Uterus (tissue), 4 donors: ENCODE data around the gene CCNY. TPM values are rescaled to one million over a fixed set of nuclear protein-coding genes. Genes with fewer than 3 reads are reported as not detected.

Experiments
- DNase-seq, 2 donors: peaks; one replicate each; pipeline ENCODE4 v3.0.0-alpha.2; 2019 to 2020
- H3K27ac ChIP-seq, 2 donors: fragments of 200-600 bp; sonication (generic); 1 replicate in 1 of 2; 2 replicates in 1 of 2; pipeline ENCODE4 v1.5.1; 2016 to 2018
- H3K27me3 ChIP-seq, 2 donors: fragments of 200-600 bp; sonication (generic); one replicate each; pipeline ENCODE4 v1.5.1; 2018 to 2019; ENCODE audit warnings: control low read depth in 1 of 2
- H3K36me3 ChIP-seq, 2 donors: fragments of 200-600 bp; sonication (generic); one replicate each; pipeline ENCODE4 v1.5.1; 2019; ENCODE audit warnings: control low read depth in 1 of 2
- H3K4me1 ChIP-seq, 2 donors: fragments of 200-600 bp; sonication (generic); one replicate each; pipeline ENCODE4 v1.5.1; 2018 to 2019; ENCODE audit warnings: control low read depth in 1 of 2
- H3K4me3 ChIP-seq, 2 donors: fragments of 200-600 bp; sonication (generic); 1 replicate in 1 of 2; 2 replicates in 1 of 2; pipeline ENCODE4 v1.5.1; 2018 to 2019; ENCODE audit warnings: mild to moderate bottlenecking in 1 of 2
- H3K9me3 ChIP-seq, 2 donors: fragments of 200-600 bp; sonication (generic); one replicate each; pipeline ENCODE4 v1.5.1; 2019; ENCODE audit warnings: control low read depth in 1 of 2
- CTCF ChIP-seq, 4 experiments: fragments of 200-600 bp in 2 of 4; fragments of 450-650 bp in 2 of 4; sonication (generic) in 2 of 4; IDR thresholded peaks; one replicate each; pipeline ENCODE4 v1.5.1; 2016 to 2019; ENCODE audit warnings: antibody characterized with exemption in 4 of 4, mild to moderate bottlenecking in 2 of 4, moderate library complexity in 1 of 4
- POLR2A ChIP-seq, 2 donors: fragments of 450-650 bp; IDR thresholded peaks; one replicate each; pipeline ENCODE4 v1.6.1; 2016; ENCODE audit warnings: antibody characterized with exemption in 2 of 2, mild to moderate bottlenecking in 1 of 2, moderate library complexity in 1 of 2
- intact Hi-C: fragments of 100-400 bp; cut with DNase I; formaldehyde crosslinking; loops from one replicate; pipeline ENCODE4 v1.15.1; 2023; ENCODE audit warnings: low total_unique reads
- total RNA-seq, 4 donors: library from RNA; depleted of rRNA in 3 of 4; stranded (reverse); fragments of >200 nt in 3 of 4; gene quantifications; one replicate each; pipeline versions ENCODE4 v1.1.0 to v1.2.4, GENCODE V29; 2014 to 2023
- donor health status: DM: yes; HTN: yes; CAD: no.

The CCNY gene
- total RNA-seq, 4 donors from 2014 or later: 28.2 to 79.2 (median 46.2) TPM

DNA sequence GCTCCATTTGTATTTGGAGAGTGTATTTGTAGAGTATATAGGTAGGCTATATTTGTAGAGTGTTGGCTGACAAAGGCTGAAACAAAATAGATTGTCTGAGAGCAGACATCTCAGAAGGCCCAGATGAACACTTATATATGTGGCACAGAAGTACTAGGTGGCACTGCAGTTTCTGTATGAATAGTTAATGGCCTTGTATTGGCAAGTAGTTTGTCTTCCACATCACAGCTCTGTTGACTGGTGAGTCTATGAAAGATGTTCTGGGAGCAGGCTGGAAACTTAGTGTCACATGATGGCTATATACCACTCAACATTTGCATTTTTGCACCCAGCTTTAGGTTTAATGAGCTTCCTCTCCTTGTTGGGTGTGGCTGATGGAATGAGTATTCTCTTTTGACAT is 51.9 kb downstream of the CCNY start:
- no peak overlapping the region for H3K4me3 ChIP-seq
- TF ChIP-seq CTCF (IDR thresholded peaks at IDR 0.05) (no peak), POLR2A (IDR thresholded peaks at IDR 0.05) (no peak)
- H3K9me3 ChIP-seq: no peaks in the 10 kb centered on the region
- no peaks in the 10 kb centered on the region for H3K27me3 ChIP-seq
- no peak for DNase-seq
- no peak overlapping the region for H3K27ac ChIP-seq
- intact Hi-C loops: no loop called here
- no peaks in the 10 kb centered on the region for H3K4me1 ChIP-seq
- H3K36me3 ChIP-seq: no peaks in the 10 kb centered on the region

DNA sequence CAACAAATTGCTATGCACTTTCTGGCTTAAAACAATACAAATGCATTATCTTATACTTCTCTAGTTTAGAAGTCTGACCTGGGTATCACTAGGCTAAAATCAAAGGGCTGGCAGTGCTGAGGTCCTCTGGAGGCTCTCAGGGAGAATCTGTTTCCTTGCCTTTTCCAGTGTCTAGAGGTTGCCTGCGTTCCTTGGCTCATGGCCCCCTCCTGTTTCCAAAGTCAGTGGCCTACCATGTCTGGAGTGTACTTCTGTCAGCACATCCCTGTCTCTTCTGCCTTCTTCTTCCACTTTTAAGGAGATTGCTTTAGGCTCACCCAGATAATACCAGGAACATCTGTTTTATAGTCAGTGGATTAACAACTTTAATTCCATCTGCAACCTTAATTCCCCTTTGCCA is 52.4 kb downstream of the CCNY start:
- Histone ChIP-seq H3K9me3 (no peaks in the 10 kb centered on the region), H3K36me3 (no peaks in the 10 kb centered on the region), H3K27ac (no peak overlapping the region), H3K4me1 (no peaks in the 10 kb centered on the region), H3K4me3 (no peak overlapping the region), H3K27me3 (no peaks in the 10 kb centered on the region)
- DNase-seq: no peak
- intact Hi-C loops: no loop called here
- no peak for TF ChIP-seq CTCF (IDR thresholded peaks at IDR 0.05)
- no peak for TF ChIP-seq POLR2A (IDR thresholded peaks at IDR 0.05)

GRCh38 chr10:35390161-35390840 is 54.0 kb downstream of the CCNY start:
- Histone ChIP-seq H3K4me3 (no peak overlapping the region), H3K27me3 (no peaks in the 10 kb centered on the region), H3K27ac (no peak overlapping the region), H3K36me3 (no peaks in the 10 kb centered on the region), H3K4me1 (no peaks in the 10 kb centered on the region), H3K9me3 (no peaks in the 10 kb centered on the region)
- no peak for DNase-seq
- TF ChIP-seq POLR2A (IDR thresholded peaks at IDR 0.05) (no peak), CTCF (IDR thresholded peaks at IDR 0.05) (no peak)
- intact Hi-C loops: no loop called here

DNA sequence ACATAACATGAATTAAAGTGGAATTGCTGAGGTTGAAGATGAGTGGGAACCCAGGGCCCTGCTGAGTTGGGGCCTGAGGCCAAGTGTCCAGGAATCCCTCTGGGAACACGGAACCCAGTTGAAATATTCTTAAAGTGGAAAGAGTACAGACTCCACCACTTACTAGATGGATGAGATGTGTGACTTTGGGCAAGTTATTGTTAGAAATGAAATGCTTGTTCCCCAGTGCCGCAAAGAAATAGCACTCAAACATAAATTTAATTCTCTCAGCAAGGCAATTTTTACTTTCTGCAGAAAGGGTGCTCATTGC is 54.5 kb downstream of the CCNY start:
- no peak for TF ChIP-seq POLR2A (IDR thresholded peaks at IDR 0.05)
- no peak for TF ChIP-seq CTCF (IDR thresholded peaks at IDR 0.05)
- Histone ChIP-seq H3K4me3 (no peak overlapping the region), H3K27ac (no peak overlapping the region), H3K27me3 (no peaks in the 10 kb centered on the region), H3K9me3 (no peaks in the 10 kb centered on the region), H3K4me1 (no peaks in the 10 kb centered on the region), H3K36me3 (no peaks in the 10 kb centered on the region)
- intact Hi-C loops: no loop called here
- no peak for DNase-seq

DNA sequence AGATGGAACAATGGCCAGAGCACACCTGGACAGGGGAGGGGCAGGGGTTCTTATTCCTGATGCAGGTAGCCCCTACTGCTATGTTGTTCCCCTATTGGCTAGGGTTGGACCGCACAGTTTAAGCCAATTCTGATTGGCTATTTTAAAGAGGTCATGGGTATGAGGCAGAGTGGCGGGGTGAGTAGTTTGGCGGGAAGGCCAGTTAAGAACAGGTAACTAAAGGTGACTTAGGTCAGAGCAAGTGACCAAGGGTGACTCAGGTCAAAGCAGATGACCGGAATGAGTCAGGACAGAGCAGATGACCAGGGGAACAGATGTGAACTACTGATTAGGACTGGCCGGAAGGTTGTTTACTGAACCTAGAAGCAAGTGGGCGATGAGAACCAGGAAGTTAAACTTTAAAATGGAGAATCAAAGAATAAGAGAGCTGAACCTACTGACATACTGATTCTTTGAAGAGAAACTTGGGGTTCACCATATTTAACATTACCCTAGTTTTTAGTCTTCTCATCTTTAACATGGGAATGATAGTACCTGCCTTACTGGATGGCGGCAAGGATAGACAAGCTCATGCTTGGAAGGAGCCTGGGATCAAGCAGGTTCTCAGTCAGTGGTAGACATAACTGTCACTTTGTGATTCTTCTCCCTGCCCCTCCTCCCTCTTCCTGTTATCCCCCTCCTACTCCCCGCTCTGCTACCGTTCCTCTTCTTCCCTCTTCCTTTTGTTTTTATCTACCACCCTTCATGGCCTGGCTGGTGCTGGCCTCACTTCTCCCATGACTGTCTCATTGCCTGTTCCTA is 55.0 kb downstream of the CCNY start:
- Histone ChIP-seq H3K27ac (no peak overlapping the region), H3K27me3 (no peaks in the 10 kb centered on the region), H3K4me3 (no peak overlapping the region), H3K9me3 (no peaks in the 10 kb centered on the region), H3K36me3 (no peaks in the 10 kb centered on the region), H3K4me1 (no peaks in the 10 kb centered on the region)
- no peak for DNase-seq
- TF ChIP-seq CTCF (IDR thresholded peaks at IDR 0.05): no peak
- TF ChIP-seq POLR2A (IDR thresholded peaks at IDR 0.05): no peak
- intact Hi-C loops: no loop called here
